Activated CD8-positive, alpha-beta memory T cell treated with anti-CD3 and anti-CD28 coated beads for 24 hours (primary cell): Measurements from ENCODE around the gene ZGLP1.

Experiments used
- DNase-seq: peaks from one replicate; pipeline ENCODE4 v3.0.0-alpha.2; 2020

The ZGLP1 gene

DNA sequence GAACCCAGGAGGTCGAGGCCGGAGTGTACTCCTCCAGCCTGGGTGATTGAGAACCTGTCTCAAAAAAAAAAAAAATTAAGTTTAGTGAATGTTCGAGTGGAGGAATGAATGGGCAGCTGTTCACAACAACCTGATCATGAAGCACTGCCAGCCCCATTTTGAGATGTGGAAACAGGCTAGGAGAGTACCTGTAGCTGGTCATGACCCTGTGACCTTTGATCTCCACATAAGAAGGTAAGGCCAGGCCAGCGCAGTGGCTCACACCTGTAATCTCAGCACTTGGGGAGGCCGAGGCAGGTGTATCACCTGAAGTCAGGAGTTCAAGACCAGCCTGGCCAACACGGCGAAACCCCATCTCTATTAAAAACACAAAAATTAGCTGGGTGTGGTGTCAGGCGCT is 16.1 kb upstream of the ZGLP1 start:
- DNase-seq = no peak

DNA sequence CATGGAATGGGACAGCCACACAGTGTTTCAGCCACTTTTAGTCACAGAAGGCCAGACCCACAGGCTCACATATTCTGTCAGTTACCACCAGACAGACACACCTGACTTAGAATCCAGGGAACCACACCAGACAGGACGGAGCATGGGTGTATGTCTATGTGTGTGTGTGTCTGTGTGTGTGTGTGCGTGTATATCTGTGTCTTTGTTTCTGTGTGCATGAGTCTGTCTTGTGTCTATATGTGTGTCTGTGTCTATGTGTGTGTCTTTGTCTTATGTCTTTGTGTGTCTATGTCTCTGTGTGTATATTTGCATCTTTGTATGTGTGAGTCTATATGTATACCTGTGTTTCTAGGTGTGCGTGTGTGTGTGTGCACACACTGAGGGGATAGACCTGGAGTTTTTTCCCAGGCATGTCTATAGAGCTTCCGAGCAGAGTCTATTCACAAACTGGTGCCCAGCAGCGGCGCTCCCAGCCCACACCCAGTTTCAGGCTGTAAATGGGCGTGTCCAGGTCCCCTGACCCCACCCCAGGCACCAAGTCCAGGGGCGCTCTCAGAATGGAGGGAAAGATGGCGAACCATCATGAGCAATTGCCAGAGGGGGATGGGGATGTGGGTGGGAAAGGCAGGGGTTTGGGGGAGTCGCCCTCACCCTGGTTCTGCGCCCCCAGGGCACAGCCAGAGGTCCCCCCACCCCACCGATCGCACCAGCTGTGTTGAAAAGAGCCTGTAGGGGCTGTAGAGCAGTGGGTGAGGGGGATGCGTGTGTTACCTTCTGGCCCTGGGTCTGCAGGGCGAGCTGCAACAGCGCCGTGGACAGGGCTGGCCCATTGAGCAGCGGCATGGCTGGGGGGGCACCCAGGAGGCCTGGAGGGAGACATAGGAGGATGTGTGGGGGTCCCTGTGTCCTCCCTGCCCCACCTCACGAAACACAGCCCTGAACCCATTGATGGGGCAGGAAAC is 12.5 kb upstream of the ZGLP1 start:
- no peak for DNase-seq

DNA sequence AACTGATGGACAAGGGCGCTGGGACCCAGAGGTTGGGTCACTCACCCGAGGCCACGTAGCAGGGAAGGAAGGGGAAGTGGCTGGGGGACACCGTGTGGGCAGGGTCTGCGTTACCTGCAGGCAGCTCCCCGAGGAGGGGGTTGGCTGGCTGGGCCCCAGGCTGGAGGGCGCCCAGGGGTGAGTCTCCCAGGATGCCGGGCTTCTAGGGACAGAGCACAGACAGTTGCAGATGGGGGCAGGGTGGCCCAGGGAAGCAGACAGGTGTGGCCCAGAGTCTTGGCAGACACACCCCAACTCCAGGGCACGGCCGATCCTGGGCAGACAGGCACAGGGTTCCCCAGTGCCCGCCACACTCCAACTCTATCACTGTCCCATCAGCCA is 11.8 kb upstream of the ZGLP1 start:
- no peak for DNase-seq

DNA sequence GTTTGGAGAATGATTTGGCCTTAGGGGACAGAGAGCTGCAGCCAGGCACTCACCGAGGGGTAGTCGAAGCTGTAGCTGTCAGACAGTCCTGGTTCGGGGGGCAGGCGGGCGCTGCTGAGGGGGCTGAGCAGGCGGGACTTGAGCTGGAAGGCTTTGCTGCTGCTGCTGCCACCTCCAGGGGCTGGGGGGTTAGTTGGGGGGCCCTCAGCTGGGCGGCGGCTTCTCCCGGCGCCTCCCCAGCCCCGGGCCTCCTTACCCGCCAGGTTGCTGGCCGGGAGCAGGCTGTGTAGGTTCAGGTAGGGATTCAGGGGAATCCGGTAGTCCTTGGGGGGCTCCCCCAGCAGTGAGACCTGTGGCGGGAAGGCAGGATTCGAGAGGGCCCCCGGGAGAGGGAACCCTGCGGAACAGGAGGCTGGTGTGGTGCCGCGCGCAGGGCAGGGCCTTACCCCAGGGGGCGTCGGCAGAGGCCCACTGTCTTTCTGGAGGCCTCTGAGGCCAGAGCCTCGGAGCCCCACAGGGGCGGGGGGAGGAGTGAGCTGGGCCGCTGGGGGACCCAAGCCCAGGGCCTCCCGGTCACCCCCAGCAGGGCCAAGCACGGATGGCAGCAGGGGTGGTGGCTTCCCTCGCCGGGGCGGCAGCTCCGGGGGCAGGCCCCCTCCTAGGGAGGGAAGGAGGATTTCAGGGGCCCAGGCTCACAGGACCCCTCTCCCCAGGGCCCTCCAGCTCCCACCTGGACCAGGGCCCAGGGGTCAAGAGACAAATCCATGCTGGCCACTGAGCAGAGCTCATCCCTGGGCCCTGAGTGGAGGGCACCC is 11.2 kb upstream of the ZGLP1 start:
- DNase-seq = no peak

DNA sequence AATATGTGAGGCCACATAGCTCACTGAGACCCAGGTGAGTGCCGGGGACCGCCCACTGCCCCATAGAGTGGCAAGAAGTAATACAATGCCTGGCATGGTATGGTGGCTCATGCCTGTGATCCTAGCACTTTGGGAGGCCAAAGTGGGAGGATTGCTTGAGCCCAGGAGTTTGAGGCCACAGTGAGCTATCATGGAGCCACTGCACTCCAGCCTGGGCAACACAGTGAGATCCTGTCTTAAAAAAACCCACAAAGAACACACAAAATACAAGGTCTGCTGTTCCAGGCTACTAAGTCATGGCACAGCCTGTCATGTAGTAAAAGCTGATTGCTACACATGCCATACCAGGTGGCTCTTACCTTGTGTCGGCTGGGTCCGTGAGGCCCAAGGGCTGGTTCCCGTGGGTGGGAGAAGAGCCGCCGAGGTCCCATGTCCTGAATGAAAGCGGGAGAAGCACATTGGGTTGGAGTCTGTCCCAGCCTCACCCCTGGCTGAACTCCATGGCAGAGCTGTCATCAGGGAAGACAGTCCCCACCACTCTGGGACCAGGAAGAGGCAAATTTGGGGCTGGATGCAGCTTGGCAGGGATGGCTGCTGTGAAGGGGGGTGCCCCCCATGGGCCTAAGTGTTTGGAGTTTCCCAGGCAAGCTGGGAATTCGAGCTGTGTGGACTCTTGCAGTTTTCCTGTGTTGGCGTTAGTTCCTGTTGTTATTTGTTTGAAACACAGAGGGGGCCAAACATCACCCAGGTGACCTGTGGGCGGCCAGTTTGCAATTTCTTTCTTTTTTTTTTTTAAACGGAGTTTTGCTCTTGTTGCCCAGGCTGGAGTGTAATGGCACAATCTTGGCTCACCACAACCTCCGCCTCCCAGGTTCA is 9.4 kb upstream of the ZGLP1 start:
- no peak for DNase-seq

DNA sequence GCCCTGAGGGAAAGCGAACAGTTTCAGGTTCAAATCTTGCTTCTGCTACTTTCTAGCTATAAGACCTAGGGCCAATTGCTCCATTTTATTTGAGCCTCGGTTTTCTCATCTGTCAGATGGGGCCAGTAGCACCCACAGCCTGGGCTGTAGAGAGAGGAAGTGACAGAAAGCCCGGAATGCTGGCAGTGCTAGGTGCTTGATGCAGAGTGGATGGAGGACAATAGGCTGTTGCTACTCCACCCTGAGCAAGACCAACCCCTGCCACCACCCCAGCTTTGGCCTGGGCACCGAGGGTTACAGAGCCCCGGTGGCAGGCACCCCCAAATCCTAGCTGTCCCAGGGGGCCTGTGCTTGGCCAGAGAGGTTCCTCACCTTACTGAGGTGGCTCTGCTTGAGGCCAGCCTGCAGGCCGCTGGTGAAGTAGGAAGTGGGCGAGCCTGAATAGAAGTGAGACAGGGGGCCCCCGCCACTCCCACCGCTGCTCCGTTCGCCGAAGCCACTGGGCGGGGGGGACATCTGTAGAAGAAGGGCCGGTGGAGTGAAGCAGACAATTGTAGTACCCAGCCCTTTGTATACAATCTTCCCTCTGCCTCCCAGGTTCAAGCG is 8.3 kb upstream of the ZGLP1 start:
- no peak for DNase-seq

DNA sequence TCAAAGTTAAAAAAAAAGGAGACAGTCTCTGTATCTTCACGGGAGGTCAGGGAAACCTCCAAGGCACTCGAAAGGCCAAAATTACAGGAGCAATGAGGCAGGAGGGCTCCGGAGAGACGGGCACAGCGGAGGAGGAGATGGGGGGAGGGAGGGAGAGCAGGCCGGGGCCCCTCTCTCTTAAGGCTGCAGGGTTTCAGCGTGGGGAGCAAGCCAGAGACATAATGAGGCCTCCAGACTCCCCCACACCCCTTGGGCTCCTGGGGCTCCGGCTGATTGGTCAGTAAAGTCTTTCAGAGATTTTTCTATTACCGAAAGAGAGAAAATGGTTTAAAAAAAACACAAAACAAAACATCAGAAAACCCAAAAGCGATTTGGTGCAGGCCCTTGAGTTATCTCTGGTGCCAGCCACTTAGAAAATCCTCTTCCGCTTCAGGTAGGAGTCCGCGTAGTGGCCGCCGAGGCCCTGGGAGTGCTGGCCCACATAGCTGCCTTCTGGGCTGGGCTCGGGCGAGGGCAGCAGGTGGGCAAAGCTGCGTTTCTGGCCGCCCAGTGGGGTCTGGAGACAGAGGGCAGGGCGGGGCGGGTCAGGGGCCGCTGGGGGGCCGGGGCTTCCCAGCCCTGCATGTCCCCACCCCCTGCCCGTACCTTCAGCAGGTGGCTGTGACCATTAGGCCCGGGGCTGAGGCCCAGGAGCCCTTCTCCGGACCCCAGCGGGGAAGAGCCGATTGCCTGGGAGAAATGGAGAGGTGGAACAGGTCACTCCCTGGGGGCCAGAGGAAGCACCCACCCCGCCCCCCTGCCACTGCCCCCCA is 7.6 kb upstream of the ZGLP1 start:
- no peak for DNase-seq

DNA sequence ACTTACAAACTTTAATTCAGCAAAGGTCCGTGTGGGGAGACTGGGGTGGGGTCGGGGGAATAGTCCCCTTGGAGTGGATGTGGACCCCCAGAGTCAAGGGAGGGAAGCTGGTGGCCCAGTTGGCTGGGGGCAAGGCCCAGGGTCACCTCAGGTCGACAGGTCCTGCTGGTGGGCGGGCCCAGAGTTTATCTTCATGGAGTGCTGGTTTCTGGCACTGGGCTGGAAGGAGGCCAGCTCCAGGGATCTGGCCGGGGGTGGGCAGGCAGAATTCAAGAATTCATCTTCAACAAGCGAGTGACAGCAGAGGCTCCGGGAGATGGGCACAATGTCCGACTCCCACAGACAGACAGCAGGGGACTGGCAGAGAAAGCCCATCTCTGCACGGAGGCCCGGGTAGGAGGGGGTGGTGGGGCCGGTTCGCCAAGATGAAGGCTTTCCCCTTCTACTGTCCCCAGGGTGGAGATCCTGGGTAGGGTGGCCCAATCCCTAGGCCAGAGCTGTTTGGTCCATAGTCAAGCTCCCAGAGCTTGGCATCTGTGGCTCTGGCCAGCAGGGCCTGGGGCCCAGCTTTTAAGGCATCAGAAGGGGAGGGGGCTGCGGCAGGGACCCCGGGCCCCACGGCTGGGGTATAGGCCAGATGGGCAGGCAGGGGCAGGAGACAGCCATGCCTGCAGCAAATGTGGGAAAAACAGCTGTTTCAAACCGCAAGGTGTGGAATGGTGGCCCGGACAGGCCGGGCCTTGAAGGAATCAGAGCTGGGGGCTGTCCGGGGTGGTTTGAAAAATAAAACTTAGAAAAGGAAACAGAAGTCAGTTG is 6.8 kb upstream of the ZGLP1 start:
- DNase-seq = no peak

DNA sequence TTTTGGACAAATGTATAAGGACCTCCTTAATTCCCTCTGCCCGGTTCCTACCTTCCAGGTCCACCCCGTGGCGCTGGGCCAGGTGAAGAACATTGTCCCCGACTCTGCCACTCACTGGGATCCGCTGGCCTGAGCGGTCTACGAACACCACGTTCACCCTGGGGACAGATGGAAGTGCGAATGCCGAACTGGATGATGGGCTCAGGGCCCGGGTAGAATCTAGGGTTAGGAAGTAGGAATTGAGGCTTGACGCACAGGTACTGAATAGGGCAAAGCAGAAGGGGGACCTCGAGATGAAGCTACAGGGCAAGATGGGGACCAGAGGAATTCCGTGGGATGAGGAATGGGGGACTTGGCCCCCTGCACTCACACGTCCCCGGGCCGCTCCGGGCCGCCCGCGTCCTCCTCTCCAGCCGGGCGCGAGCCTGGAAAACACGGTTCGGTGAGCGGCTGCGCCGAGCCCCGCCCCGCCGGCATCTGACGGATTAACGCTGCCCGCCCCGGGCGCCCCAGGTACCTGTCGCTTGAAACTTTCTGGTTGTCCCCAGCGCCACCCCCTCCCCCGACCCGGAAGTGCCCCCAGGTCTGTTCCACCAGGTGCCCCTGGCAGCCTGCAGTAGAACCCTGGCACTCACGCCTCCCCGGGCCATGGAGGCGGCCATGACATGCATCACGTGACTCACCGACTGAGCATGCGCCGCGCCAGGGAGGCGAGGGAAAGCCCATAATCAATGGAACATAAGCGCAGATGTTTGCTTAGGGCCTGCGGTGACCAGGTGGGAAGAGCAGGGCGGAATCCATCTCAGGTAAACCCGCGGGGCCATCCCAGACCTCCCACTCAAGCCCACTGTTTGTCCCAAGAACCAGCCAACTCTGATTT is 6.0 kb upstream of the ZGLP1 start, which contains the start of gene FDX2:
TSS of gene FDX2 (minus strand) at position 681 of the 880 bp plus-strand sequence. CDS start at position 662, 19 bp downstream.
- DNase-seq = peak; percentile 97

DNA sequence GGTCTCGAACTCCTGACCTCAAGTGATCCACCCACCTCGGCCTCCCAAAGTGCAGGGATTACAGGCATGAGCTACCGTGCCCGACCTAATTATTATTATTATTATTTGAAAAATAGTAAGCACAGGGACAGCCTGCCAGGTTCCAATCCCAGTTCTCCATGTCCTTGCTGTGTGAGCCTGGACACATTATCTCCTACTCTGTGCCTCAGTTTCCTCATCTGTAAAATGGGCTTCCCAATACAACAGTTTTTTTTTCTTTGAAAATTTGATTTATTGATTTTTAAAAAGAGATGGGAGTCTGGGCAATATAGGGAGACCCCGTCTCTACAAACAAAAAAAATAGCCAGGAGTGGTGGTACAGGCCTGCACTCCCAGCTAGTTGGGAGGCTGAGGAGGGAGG is 3.3 kb downstream of the ZGLP1 start:
- DNase-seq = no peak

DNA sequence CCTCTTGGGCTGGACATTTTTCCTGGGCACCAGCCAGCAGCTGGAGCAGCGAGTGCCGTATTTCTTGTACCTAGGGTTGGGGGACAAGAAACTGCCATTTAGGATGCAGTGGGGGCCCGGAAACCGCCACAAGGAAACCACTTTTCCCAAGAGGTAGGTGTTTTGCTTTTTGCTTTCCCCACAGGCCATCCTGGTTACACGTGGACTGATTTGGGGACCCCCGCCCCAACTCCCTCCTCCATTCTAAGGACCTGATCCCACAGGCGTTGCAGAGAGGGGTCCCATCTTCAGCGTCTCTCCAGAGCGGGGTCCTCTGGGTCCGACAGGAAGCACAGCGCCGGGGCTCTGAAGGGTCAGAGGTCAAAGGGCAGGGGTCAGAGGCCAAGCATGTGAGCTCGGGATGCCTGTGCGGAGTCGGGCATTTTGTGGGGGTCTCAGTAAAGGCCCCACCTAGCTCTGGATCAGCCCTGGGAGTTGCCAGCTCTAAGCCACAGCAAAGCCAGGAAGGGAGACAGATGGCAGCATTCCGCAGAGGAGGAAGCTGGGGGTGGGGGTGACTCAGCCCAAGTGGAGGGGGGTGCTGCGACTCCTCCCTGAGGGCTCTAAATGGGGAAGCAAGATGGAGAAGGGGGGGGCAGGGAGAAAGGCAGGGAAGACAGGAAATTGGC is 4.3 kb downstream of the ZGLP1 start:
- DNase-seq = no peak

DNA sequence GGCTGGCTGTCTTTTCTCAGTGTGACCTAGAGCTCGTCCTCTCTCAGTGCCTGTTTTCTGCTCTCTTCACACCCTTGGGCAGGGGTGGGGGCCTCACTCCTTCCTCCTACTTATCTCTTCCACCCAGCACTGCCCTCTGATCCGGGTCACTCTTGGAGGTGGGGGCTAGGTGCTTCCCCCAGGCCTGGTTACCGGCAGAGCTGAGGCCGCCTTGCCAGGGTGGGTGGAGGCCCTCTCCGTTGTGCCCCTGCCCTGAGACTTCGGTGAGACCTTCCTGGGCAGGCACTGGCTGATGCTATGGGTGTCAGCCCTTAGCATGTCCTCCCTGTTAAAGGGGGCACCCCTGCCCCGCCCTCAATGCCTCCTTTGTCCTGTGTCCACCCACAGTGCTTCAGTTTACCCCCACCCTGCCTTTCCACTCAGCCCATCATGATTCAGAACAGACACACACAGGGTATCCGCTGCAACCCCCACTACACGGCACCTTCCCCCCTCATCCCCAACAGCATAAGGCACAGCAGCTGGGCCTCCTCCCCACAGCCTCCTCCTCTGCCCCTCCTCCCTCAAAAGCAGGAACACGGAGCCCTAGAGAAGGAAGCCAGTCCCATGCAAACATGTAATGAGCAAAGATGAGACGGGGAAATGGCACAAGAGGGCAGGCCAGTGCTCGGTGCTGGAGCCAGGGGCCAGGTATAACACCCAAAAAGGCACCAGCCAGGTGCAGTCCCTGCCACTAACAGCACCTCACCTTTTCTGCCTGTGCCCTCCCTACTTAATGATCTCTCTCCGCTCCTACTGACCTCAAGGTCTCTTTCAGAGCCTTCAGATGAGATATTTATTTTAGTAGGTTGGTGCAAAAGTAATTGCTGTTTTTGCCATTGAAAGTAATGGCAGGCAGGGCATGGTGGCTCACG is 9.8 kb downstream of the ZGLP1 start:
- DNase-seq = no peak

DNA sequence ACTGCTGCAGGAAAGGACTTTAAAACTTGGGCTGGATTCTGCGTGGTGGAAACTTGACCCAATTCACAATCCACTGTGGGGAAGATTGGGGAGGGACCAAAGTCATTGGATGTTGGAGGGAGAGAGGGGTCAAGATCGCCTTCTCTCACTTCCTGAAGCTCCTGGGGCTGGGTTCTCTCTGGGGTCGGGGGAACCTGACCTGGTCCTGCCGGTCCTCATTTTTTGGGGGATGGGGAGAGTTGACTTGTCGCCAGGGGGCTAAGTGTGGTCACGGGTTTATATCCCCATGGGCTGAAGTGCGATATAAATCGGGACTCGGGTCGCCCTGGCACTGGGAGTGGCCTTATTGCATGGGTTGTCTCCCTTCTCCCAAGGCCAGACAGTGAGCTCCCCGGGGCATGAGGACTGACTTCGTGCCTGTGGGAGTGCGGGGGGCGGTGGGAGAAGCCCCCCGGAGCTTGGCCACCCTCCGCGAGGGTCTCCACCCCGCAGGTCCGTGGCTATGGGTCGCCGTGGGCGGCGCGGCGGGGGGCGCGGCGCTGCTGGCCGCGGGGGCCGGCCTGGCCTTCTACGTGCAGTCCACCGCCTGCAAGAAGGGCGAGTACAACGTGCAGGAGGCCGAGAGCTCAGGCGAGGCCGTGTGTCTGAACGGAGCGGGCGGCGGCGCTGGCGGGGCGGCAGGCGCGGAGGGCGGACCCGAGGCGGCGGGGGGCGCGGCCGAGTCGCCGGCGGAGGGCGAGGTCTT is 13.6 kb downstream of the ZGLP1 start:
- DNase-seq = no peak

DNA sequence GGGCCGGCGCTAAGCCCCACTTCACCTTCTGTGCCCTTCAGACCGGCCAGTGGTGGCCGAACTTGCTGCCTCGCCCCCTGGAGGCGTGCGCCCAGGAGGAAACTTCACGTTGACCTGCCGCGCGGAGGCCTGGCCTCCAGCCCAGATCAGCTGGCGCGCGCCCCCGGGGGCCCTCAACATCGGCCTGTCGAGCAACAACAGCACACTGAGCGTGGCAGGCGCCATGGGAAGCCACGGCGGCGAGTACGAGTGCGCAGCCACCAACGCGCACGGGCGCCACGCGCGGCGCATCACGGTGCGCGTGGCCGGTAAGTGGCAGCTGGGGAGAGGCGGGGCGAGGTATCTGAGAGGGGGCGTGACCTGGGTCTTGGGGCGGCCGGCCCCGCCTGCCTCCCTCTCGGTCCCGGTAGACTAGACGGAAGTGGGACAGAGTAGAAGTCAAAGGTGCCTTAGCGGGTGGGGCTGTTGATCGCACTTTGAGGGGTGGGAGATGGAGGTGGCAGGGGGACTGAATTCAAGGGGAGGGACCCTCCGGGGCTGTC is 14.2 kb downstream of the ZGLP1 start:
- peak; percentile 76 for DNase-seq

DNA sequence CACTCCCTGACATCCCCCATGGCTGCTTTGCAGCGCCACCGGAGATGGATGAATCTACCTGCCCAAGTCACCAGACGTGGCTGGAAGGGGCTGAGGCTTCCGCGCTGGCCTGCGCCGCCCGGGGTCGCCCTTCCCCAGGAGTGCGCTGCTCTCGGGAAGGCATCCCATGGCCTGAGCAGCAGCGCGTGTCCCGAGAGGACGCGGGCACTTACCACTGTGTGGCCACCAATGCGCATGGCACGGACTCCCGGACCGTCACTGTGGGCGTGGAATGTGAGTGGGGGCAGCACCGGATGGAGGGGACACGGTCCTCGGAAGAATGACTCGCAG is 15.3 kb downstream of the ZGLP1 start:
- DNase-seq = no peak

DNA sequence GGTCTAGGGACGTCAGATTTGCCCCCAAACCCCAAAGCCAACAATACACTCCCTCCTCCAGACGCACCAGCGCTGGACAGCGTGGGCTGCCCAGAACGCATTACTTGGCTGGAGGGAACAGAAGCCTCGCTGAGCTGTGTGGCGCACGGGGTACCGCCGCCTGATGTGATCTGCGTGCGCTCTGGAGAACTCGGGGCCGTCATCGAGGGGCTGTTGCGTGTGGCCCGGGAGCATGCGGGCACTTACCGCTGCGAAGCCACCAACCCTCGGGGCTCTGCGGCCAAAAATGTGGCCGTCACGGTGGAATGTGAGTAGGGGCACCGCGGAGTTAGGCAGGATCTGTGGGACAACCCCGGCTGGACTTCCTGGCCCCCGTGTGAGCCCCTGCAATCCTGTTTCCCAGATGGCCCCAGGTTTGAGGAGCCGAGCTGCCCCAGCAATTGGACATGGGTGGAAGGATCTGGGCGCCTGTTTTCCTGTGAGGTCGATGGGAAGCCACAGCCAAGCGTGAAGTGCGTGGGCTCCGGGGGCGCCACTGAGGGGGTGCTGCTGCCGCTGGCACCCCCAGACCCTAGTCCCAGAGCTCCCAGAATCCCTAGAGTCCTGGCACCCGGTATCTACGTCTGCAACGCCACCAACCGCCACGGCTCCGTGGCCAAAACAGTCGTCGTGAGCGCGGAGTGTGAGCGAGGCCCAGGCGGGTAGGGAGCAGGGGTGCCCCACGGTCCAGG is 15.8 kb downstream of the ZGLP1 start:
- DNase-seq = no peak
